ENCODE measurements around the gene RHBG.

GRCh38 chr1:156368889-156369684, at the start of gene RHBG:
- no peak for TF ChIP-seq EZH2 (IDR thresholded peaks at IDR 0.05; ENCODE audit: low read length)
- no peak for TF ChIP-seq CTCF (optimal IDR thresholded peaks at IDR 0.05 in 1 of 3, IDR thresholded peaks at IDR 0.05 in 1 of 3, conservative IDR thresholded peaks at IDR 0.05 in 1 of 3; ENCODE audit: extremely low read depth in 1 of 3, insufficient read depth in 2 of 3, low read length in 3 of 3)

Data from keratinocyte (primary cell).